NT2/D1 (cell line): ENCODE results near the gene SLC25A13.

Source experiments
- SUZ12 ChIP-seq: IDR thresholded peaks from 2 replicates; pipeline ENCODE4 v1.6.1; 2011; ENCODE audit not compliant: insufficient read length, insufficient read depth; ENCODE audit errors: extremely low read depth
- ZNF274 ChIP-seq: IDR thresholded peaks from 2 replicates; pipeline ENCODE4 v1.6.1; 2011; ENCODE audit warnings: mild to moderate bottlenecking, low read depth, low read length

DNA sequence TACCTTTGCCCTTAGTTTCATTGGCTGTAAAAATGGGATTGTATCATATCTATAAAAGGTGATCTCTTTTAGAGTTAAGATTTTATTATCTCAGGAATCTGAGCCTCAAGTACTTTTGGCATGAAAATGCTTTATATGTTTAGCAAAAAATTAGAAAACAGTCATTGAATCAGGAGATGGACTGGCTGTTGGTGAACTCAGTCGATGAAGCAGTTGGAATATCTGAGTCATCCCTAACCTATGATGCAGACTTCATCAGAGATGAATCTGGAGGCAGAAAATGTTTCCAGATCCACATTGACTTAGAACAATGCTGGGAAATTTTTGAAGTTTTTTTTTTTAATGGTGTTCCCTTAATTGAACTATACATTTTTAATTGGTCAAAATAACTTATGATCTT lies 228.5 kb downstream of the SLC25A13 start:
- TF ChIP-seq SUZ12 (no peak), ZNF274 (no peak)
